GM12865 (cell line): ENCODE data around the gene NRAP.
"Not testable (repeated sequence)": the region's sequence is repeated elsewhere in the genome, so short reads cannot be mapped to it uniquely, and the experiment has no call there.

Experiments
- DNase-seq: peaks from one replicate; pipeline ENCODE4 v3.0.0; 2010; ENCODE audit warnings: low read depth
- H3K4me3 ChIP-seq: 2 replicates; pipeline ENCODE4 v1.5.1; 2011; ENCODE audit warnings: mild to moderate bottlenecking, low read depth, low read length, control low read depth
- CTCF ChIP-seq: IDR thresholded peaks from 2 replicates; pipeline ENCODE4 v1.5.1; 2011; ENCODE audit warnings: low read length, control low read depth, low read depth, inconsistent platforms; ENCODE audit not compliant: insufficient read depth; ENCODE audit errors: missing control alignments

NRAP gene

GRCh38 chr10:113665806-113666354, 2.0 kb upstream of the NRAP start:
- no peak overlapping the region for H3K4me3 ChIP-seq
- no peak for DNase-seq
- TF ChIP-seq CTCF = no peak

GRCh38 chr10:113665352-113665751, 1.5 kb upstream of the NRAP start:
- no peak overlapping the region for H3K4me3 ChIP-seq
- no peak for TF ChIP-seq CTCF
- DNase-seq = no peak

- no peak overlapping the region for H3K4me3 ChIP-seq
- no peak for TF ChIP-seq CTCF
- no peak for DNase-seq
Measured at GRCh38 chr10:113663142-113663541, 699 bp downstream of the NRAP start.

- no peak overlapping the region for H3K4me3 ChIP-seq
- no peak for TF ChIP-seq CTCF
- DNase-seq = no peak
Measured at GRCh38 chr10:113661332-113661731, 2.5 kb downstream of the NRAP start.

- DNase-seq = no peak
- TF ChIP-seq CTCF = no peak
- no peak overlapping the region for H3K4me3 ChIP-seq
Measured at GRCh38 chr10:113657544-113657943, 6.3 kb downstream of the NRAP start.

GRCh38 chr10:113656896-113657295, 6.9 kb downstream of the NRAP start:
- DNase-seq = no peak
- no peak for TF ChIP-seq CTCF
- no peak overlapping the region for H3K4me3 ChIP-seq

GRCh38 chr10:113652456-113652855, 11.4 kb downstream of the NRAP start:
- not testable (repeated sequence) for H3K4me3 ChIP-seq, DNase-seq
